Calu3 (cell line): ENCODE data around the gene SMCO2. TPM values are rescaled to one million over a fixed set of nuclear protein-coding genes. Genes with fewer than 3 reads are reported as not detected.

ENCODE experiments used
- Bru-seq: library from RNA; stranded (reverse); fragments of 400-500 nt; gene quantifications from one replicate; lab custom pipeline; 2021; lab: Mats Ljungman, UMichigan
- BruChase-seq, 2 experiments: library from RNA; stranded (reverse); fragments of 400-500 nt; gene quantifications; one replicate each; lab custom pipeline; 2021; lab: Mats Ljungman, UMichigan
- BruUV-seq: library from RNA; stranded (reverse); fragments of 400-500 nt; replicated peaks from 2 replicates; lab custom pipeline; 2021; lab: Mats Ljungman, UMichigan
- CTCF ChIA-PET: fragments of 300-600 bp; sonication (Branson Sonifier 250); formaldehyde crosslinking; loops from one replicate; lab custom pipeline; 2022; ENCODE audit warnings: antibody characterized with exemption; lab: Charles Lee
- DNase-seq: peaks from one replicate; pipeline ENCODE4 v3.0.0; 2022
- H3K27ac Mint-ChIP-seq: one replicate; pipeline ENCODE4 v1.8.0; 2022; ENCODE audit warnings: mixed read lengths; ENCODE audit not compliant: unreplicated experiment
- H3K27me3 Mint-ChIP-seq: one replicate; pipeline ENCODE4 v1.8.0; 2022; ENCODE audit warnings: mixed read lengths; ENCODE audit not compliant: unreplicated experiment
- H3K36me3 Mint-ChIP-seq: one replicate; pipeline ENCODE4 v1.8.0; 2022; ENCODE audit warnings: mild to moderate bottlenecking, moderate library complexity, mixed read lengths; ENCODE audit not compliant: insufficient read depth, unreplicated experiment
- H3K4me1 Mint-ChIP-seq: one replicate; pipeline ENCODE4 v1.8.0; 2022; ENCODE audit warnings: mild to moderate bottlenecking, low read depth, mixed read lengths; ENCODE audit not compliant: unreplicated experiment
- H3K4me3 Mint-ChIP-seq: one replicate; pipeline ENCODE4 v1.8.0; 2022; ENCODE audit warnings: mild to moderate bottlenecking, low read depth, moderate library complexity, mixed read lengths; ENCODE audit not compliant: unreplicated experiment
- H3K9me3 Mint-ChIP-seq: one replicate; pipeline ENCODE4 v1.8.0; 2022; ENCODE audit warnings: low read depth, mixed read lengths; ENCODE audit not compliant: unreplicated experiment
- intact Hi-C: fragments of 100-400 bp; cut with micrococcal nuclease; formaldehyde crosslinking; loops from one replicate; pipeline ENCODE4 v1.10.0; 2022; ENCODE audit not compliant: unreplicated experiment
- long read RNA-seq: library from polyadenylated mRNA; stranded (forward); transcript quantifications from one replicate; pipeline ENCODE4 v2.0.0, GENCODE V29; 2022
- total RNA-seq: library from RNA; stranded (reverse); gene quantifications from 2 replicates; pipeline ENCODE4 v1.2.3, GENCODE V29; 2022
- TF ChIP-seq, protein P1 (sequence below): fragments of 200-600 bp; IDR thresholded peaks from one replicate; pipeline ENCODE4 v1.8.0; 2022; ENCODE audit warnings: antibody characterized with exemption; ENCODE audit not compliant: unreplicated experiment

Gene SMCO2
- total RNA-seq: 1.6 and 2.5 TPM in 2 replicates
- percentile 47 among the genes with signal in this experiment for Bru-seq, nascent RNA
- percentile 46 among the genes with signal in this experiment for BruChase-seq, experiment 1, labeled RNA remaining after a 6-hour chase
- BruChase-seq, experiment 2, labeled RNA remaining after a 2-hour chase: percentile 45 among the genes with signal in this experiment
- long read RNA-seq, partial matches to known transcripts: 0 of 3 reads
- long read RNA-seq, other reads (novel, unspliced or antisense): 3 of 3 reads

DNA sequence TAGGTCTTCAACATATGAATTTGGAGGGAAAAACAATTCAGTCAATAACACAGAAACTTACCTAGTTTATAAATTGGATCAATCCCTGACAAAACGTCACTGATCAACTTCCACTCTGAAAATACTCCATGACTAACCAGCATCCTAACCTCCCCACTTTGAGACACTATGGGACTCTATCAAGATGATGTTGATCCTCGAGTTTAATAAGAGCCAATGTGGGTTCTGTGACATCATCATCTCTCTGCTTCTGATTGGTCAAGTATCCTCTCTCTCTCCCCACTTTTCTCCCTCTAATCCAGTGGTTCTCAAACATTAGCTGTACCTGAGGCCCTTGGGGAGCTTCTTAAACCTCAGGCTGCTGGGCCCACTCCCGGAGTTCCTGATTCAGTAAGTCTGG lies at the start of gene SMCO2:
Gene SMCO2, plus strand, starts transcription at position 301 of the 400 bp plus-strand sequence. CDS start 23,896 bp downstream, outside the sequence.
- Mint-ChIP-seq H3K27ac (no peak within 1 kb of the TSS), H3K4me1 (no peaks in the 10 kb centered on the region), H3K9me3 (no peaks in the 10 kb centered on the region), H3K27me3 (no peaks in the 10 kb centered on the region), H3K4me3 (no peak within 1 kb of the TSS), H3K36me3 (peaks cover 4% of the 10 kb centered on the region)
- CTCF ChIA-PET: no interaction called here
- no TSS peak for BruUV-seq
- no peak for DNase-seq
- intact Hi-C loops: no loop called here
- TF ChIP-seq, protein P1, sequence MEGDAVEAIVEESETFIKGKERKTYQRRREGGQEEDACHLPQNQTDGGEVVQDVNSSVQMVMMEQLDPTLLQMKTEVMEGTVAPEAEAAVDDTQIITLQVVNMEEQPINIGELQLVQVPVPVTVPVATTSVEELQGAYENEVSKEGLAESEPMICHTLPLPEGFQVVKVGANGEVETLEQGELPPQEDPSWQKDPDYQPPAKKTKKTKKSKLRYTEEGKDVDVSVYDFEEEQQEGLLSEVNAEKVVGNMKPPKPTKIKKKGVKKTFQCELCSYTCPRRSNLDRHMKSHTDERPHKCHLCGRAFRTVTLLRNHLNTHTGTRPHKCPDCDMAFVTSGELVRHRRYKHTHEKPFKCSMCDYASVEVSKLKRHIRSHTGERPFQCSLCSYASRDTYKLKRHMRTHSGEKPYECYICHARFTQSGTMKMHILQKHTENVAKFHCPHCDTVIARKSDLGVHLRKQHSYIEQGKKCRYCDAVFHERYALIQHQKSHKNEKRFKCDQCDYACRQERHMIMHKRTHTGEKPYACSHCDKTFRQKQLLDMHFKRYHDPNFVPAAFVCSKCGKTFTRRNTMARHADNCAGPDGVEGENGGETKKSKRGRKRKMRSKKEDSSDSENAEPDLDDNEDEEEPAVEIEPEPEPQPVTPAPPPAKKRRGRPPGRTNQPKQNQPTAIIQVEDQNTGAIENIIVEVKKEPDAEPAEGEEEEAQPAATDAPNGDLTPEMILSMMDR: no peak

DNA sequence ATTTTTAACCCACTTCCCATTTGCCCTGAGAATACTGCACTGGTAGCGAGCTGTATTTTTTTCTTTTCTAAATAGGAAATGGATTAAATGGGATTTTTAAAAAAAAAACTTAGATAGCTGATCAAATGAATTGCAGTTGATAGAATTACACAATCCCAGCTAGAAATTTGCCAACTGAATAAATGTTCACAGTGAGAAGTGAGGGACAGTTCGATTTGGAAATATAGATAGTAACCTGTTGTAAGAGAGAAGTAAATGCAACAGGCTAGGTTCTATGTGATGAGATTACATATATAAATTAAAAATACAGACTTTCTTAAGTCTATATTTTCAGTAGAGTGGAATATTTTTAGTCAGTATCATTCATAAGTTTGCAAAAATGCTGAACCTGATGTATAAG lies 48.1 kb upstream of the SMCO2 start:
- TF ChIP-seq, protein P1: no peak
- Mint-ChIP-seq H3K4me1 (no peaks in the 10 kb centered on the region), H3K4me3 (no peak overlapping the region), H3K27me3 (no peaks in the 10 kb centered on the region), H3K36me3 (peaks cover 6% of the 10 kb centered on the region), H3K27ac (no peak overlapping the region), H3K9me3 (no peaks in the 10 kb centered on the region)
- DNase-seq: no peak
- intact Hi-C loops: no loop called here
- CTCF ChIA-PET: no interaction called here
- no TSS peak for BruUV-seq

DNA sequence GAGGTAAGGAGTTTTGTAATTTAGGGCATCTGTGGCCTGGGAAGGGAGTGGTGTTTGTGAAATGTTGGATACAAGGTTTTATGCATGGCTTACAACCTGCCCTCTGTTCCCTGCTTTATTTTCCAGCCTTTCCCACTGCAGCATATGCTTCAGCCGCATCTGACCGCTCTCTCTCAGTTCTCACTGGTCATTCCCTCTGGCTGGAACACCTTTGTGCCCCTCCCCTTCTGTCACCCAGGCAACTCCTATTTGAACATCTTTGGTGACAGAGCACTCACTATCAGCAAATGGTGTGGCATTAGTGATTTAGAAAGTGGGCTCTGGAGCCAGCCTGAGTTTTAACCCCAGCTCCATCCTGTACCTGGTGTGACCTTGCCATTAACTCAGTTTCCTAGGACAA lies 47.5 kb upstream of the SMCO2 start:
- Mint-ChIP-seq H3K4me3 (no peak overlapping the region), H3K4me1 (no peaks in the 10 kb centered on the region), H3K27ac (no peak overlapping the region), H3K36me3 (peaks cover 6% of the 10 kb centered on the region), H3K27me3 (no peaks in the 10 kb centered on the region), H3K9me3 (no peaks in the 10 kb centered on the region)
- CTCF ChIA-PET: interaction anchor here (0.5 kb wide), 1 partner anchor 413 kb away, joined by 4 read pairs; no protein-coding TSS in a partner anchor
- TF ChIP-seq, protein P1: no peak
- BruUV-seq: no TSS peak
- intact Hi-C loops: no loop called here
- DNase-seq: no peak

DNA sequence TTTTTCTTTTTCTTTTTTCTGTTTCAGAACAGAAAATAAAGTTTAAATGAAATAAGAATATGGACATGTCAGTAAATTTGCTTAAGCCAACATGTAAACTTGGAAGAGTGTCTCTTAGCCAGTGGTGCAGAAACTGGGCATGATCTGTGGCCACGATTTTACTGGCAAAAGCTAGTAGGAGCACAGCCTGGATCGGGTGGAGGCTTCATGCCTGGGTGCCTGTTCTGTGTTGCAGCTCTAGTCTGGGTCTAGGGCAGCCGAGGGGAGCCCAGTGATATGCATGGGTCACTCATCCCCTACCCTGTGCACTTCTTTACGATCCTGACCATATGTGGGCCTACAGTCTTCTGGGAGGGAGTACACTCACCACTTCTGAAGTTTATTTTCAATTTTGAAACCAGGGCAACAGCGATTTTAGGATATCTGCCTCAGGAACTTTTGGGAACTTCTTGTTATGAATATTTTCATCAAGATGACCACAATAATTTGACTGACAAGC lies 45.6 kb upstream of the SMCO2 start:
- Mint-ChIP-seq H3K27ac (no peak overlapping the region), H3K27me3 (no peaks in the 10 kb centered on the region), H3K4me3 (no peak overlapping the region), H3K36me3 (peaks cover 18% of the 10 kb centered on the region), H3K4me1 (no peaks in the 10 kb centered on the region), H3K9me3 (peaks cover 4% of the 10 kb centered on the region)
- no peak for DNase-seq
- TF ChIP-seq, protein P1: no peak
- no TSS peak for BruUV-seq
- CTCF ChIA-PET: no interaction called here
- intact Hi-C loops: no loop called here
